Mesothelial cell of epicardium (in vitro differentiated cells): Measurements from ENCODE around the gene AGBL3. TPM values are rescaled to one million over a fixed set of nuclear protein-coding genes. Genes with fewer than 3 reads are reported as not detected.

Experiments used
- DNase-seq, 2 experiments: peaks; one replicate each; pipeline ENCODE4 v3.0.0; 2021; ENCODE audit warnings: low spot score in 2 of 2; ENCODE audit not compliant: unreplicated experiment in 2 of 2
- H3K27ac Mint-ChIP-seq: 2 replicates; pipeline ENCODE4 v1.8.0; 2021; ENCODE audit warnings: mixed read lengths
- H3K27me3 Mint-ChIP-seq: 2 replicates; pipeline ENCODE4 v1.8.0; 2021; ENCODE audit warnings: low read depth, mixed read lengths
- H3K36me3 Mint-ChIP-seq: 2 replicates; pipeline ENCODE4 v1.8.0; 2021; ENCODE audit warnings: mixed read lengths
- H3K4me1 Mint-ChIP-seq: 2 replicates; pipeline ENCODE4 v1.8.0; 2021; ENCODE audit warnings: mixed read lengths
- H3K4me3 Mint-ChIP-seq: 2 replicates; pipeline ENCODE4 v1.8.0; 2021; ENCODE audit warnings: mild to moderate bottlenecking, moderate library complexity, mixed read lengths
- H3K9me3 Mint-ChIP-seq: 2 replicates; pipeline ENCODE4 v1.8.0; 2021; ENCODE audit warnings: mixed read lengths
- CTCF ChIP-seq: fragments of 200-600 bp; sonication (generic); IDR thresholded peaks from one replicate; pipeline ENCODE4 v1.5.0; 2021; ENCODE audit warnings: antibody characterized with exemption; ENCODE audit not compliant: unreplicated experiment
- total RNA-seq: library from RNA; stranded (reverse); gene quantifications from 3 replicates; pipeline ENCODE4 v1.2.1, GENCODE V29; 2021

AGBL3 gene
- total RNA-seq, 1 donor from 2014 or later: 2.3 TPM

- Mint-ChIP-seq H3K4me1 (peaks cover 13% of the 10 kb centered on the region), H3K27me3 (no peaks in the 10 kb centered on the region), H3K36me3 (no peaks in the 10 kb centered on the region), H3K9me3 (peaks cover 4% of the 10 kb centered on the region), H3K4me3 (no peak overlapping the region), H3K27ac (peak overlapping the region; percentile 45)
- no peak for DNase-seq
- no peak for TF ChIP-seq CTCF
These were observed 108.3 kb downstream of the AGBL3 start for GRCh38 chr7:135094472-135095237.

- peaks cover 13% of the 10 kb centered on the region for H3K4me1 Mint-ChIP-seq
- H3K36me3 Mint-ChIP-seq: no peaks in the 10 kb centered on the region
- no peaks in the 10 kb centered on the region for H3K27me3 Mint-ChIP-seq
- TF ChIP-seq CTCF: no peak
- no peak overlapping the region for H3K4me3 Mint-ChIP-seq
- H3K27ac Mint-ChIP-seq: no peak overlapping the region
- peaks cover 4% of the 10 kb centered on the region for H3K9me3 Mint-ChIP-seq
- no peak for DNase-seq
These were observed 109.1 kb downstream of the AGBL3 start for GRCh38 chr7:135095450-135095849.

GRCh38 chr7:135098391-135098790 lies 112.1 kb downstream of the AGBL3 start:
- no peak overlapping the region for H3K4me3 Mint-ChIP-seq
- no peaks in the 10 kb centered on the region for H3K27me3 Mint-ChIP-seq
- H3K36me3 Mint-ChIP-seq: no peaks in the 10 kb centered on the region
- DNase-seq: no peak
- peaks cover 13% of the 10 kb centered on the region for H3K4me1 Mint-ChIP-seq
- H3K9me3 Mint-ChIP-seq: peaks cover 4% of the 10 kb centered on the region
- no peak overlapping the region for H3K27ac Mint-ChIP-seq
- no peak for TF ChIP-seq CTCF

GRCh38 chr7:135100856-135101255 lies 114.5 kb downstream of the AGBL3 start:
- H3K36me3 Mint-ChIP-seq: no peaks in the 10 kb centered on the region
- DNase-seq: no peak
- no peak overlapping the region for H3K4me3 Mint-ChIP-seq
- no peak for TF ChIP-seq CTCF
- no peak overlapping the region for H3K27ac Mint-ChIP-seq
- H3K4me1 Mint-ChIP-seq: peaks cover 5% of the 10 kb centered on the region
- peaks cover 12% of the 10 kb centered on the region for H3K9me3 Mint-ChIP-seq
- no peaks in the 10 kb centered on the region for H3K27me3 Mint-ChIP-seq

GRCh38 chr7:135102372-135102771 lies 116.1 kb downstream of the AGBL3 start:
- Mint-ChIP-seq H3K4me3 (no peak overlapping the region), H3K27ac (no peak overlapping the region), H3K4me1 (peaks cover 5% of the 10 kb centered on the region), H3K36me3 (no peaks in the 10 kb centered on the region), H3K27me3 (peaks cover 1% of the 10 kb centered on the region), H3K9me3 (peaks cover 19% of the 10 kb centered on the region)
- no peak for DNase-seq
- no peak for TF ChIP-seq CTCF
